Activated CD4-positive, alpha-beta memory T cell treated with anti-CD3 and anti-CD28 coated beads for 36 hours (primary cell): ENCODE measurements around the gene ROBO3. TPM values are rescaled to one million over a fixed set of nuclear protein-coding genes. Genes with fewer than 3 reads are reported as not detected.

Experiments used
- CTCF ChIA-PET: fragments of 350-600 bp; sonication (Branson Sonifier 250); formaldehyde crosslinking; loops from one replicate; lab custom pipeline; 2021; ENCODE audit warnings: antibody characterized with exemption, inconsistent platforms; lab: Charles Lee
- POLR2A ChIA-PET: fragments of 350-600 bp; sonication (Branson Sonifier 250); formaldehyde crosslinking; loops from one replicate; lab custom pipeline; 2021; ENCODE audit warnings: antibody characterized with exemption; lab: Charles Lee
- DNase-seq: peaks from one replicate; pipeline ENCODE4 v3.0.0-alpha.2; 2020
- H3K27ac Mint-ChIP-seq: one replicate; pipeline ENCODE4 v1.8.0; 2021; ENCODE audit warnings: mixed read lengths
- H3K27me3 Mint-ChIP-seq: one replicate; pipeline ENCODE4 v1.8.0; 2021; ENCODE audit warnings: mixed read lengths
- H3K36me3 Mint-ChIP-seq: one replicate; pipeline ENCODE4 v1.8.0; 2021; ENCODE audit warnings: mixed read lengths
- H3K4me1 Mint-ChIP-seq: one replicate; pipeline ENCODE4 v1.8.0; 2021; ENCODE audit warnings: low read depth, mixed read lengths
- H3K4me3 Mint-ChIP-seq: one replicate; pipeline ENCODE4 v1.8.0; 2021; ENCODE audit warnings: mild to moderate bottlenecking, mixed read lengths
- H3K9me3 Mint-ChIP-seq: one replicate; pipeline ENCODE4 v1.8.0; 2021; ENCODE audit warnings: mixed read lengths
- intact Hi-C: fragments of 100-400 bp; cut with micrococcal nuclease; formaldehyde crosslinking; loops from one replicate; pipeline ENCODE4 v1.15.1; 2023
- total RNA-seq, 2 experiments: library from RNA; stranded (reverse); gene quantifications; one replicate each; pipeline ENCODE4 v1.2.3, GENCODE V29; 2021

ROBO3 gene
- total RNA-seq: 10 to 100 TPM in 1 of 2 experiments, 1 to 10 TPM in 1; 9.0 to 10.4 TPM

DNA sequence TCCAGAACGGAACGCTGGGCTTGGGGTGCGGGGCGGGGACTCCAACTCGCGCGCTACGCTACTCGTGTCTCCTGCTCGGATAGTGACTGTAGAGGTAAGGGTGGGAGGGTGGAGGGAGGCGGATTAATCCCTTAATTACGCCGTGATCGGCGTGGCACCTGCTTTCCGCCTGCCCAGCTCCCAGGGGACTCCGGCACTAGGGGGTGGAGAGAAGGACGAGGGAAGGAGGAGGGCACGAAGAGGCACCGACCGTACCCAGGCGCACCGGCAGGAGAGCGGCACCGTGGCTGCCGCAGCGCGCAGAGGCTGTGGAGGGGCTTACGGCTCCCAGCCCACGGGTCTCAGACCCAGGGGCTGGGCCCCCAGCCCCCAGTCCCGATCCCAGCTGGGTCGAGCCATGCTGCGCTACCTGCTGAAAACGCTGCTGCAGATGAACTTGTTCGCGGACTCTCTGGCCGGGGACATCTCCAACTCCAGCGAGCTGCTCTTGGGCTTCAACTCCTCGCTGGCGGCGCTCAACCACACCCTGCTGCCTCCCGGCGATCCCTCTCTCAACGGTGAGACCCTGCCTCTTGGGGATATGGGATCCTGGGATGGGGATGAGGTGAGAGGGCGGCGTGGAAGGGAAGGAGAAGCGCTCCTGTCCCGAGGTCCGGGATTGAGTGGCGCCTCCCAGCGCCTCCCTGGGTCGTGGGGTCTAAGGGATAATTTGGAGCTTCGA, at the start of gene ROBO3:
TSS of gene ROBO3 (plus strand) at position 252 of the 721 bp plus-strand sequence. CDS start at position 398, 146 bp downstream.
- Mint-ChIP-seq H3K27ac (no peak within 1 kb of the TSS), H3K4me3 (no peak within 1 kb of the TSS), H3K27me3 (peaks cover 78% of the 10 kb centered on the region), H3K36me3 (no peaks in the 10 kb centered on the region), H3K9me3 (no peaks in the 10 kb centered on the region), H3K4me1 (peaks cover 36% of the 10 kb centered on the region)
- CTCF ChIA-PET: interaction anchor here (0.6 to 3.0 kb wide), 24 partner anchors 9 to 259 kb away, joined by 3 to 30 read pairs (median 4); partner anchors contain the start of genes MSANTD2, SIAE and SPA17
- no peak for DNase-seq
- POLR2A ChIA-PET: no interaction called here
- intact Hi-C loops: loop anchor here (5.0 to 10.0 kb wide), 3 partner anchors 103 to 451 kb away; partner anchors contain the start of gene ESAM

GRCh38 chr11:124817036-124817435, 48.2 kb upstream of the ROBO3 start:
- no peak overlapping the region for H3K27ac Mint-ChIP-seq
- H3K4me3 Mint-ChIP-seq: no peak overlapping the region
- no peaks in the 10 kb centered on the region for H3K9me3 Mint-ChIP-seq
- H3K36me3 Mint-ChIP-seq: no peaks in the 10 kb centered on the region
- intact Hi-C loops: no loop called here
- peaks cover 4% of the 10 kb centered on the region for H3K4me1 Mint-ChIP-seq
- peaks cover 41% of the 10 kb centered on the region for H3K27me3 Mint-ChIP-seq
- POLR2A ChIA-PET: no interaction called here
- no peak for DNase-seq
- CTCF ChIA-PET: no interaction called here

- POLR2A ChIA-PET: no interaction called here
- CTCF ChIA-PET: interaction anchor here (0.9 kb wide), 1 partner anchor 29 kb away, joined by 3 read pairs; no protein-coding TSS in a partner anchor
- Mint-ChIP-seq H3K4me3 (no peak overlapping the region), H3K36me3 (no peaks in the 10 kb centered on the region), H3K4me1 (no peaks in the 10 kb centered on the region), H3K9me3 (no peaks in the 10 kb centered on the region), H3K27me3 (peaks cover 29% of the 10 kb centered on the region), H3K27ac (no peak overlapping the region)
- no peak for DNase-seq
- intact Hi-C loops: no loop called here
Observed at GRCh38 chr11:124821995-124822730, 43.1 kb upstream of the ROBO3 start.

DNA sequence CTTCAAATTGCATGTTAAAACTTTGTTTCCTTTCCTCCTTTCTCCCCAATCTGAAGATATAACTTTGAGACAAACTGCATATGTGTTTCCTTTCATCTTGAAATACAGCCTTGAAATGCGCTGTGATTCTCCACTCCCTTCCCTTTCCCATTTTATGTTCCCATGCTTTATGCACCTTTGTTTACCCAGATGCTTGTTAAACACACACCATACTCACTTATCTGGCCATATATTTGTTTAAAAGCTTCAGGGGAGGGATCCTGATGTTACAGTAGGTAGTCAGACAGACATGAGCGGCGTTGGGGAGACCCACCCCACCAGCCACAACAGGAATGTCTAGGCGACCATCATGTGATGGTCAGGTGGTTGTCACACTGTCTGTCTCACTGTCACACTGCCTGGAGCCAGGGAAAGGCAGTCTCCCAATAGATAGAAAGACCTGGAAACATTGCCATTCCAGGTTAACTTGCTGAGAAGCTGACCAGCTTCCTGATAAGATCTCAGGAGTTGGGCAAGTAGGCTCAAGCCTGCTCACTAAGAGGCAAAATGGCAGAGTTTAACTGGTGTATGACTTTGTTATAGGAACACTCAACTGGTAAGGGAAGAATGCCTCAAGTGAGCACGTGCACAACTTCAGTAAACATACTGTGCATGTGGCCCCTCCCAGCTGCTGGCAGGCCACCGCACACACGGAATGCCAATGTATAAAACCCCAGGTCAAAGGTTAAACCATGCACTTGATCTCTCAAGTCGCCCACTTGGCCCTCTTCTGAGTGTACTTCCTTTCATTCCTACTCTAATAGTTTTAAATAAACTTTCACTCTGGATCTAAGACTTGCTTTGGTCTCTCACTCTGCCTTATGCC, 41.5 kb upstream of the ROBO3 start:
- Mint-ChIP-seq H3K27ac (no peak overlapping the region), H3K27me3 (peaks cover 21% of the 10 kb centered on the region), H3K9me3 (no peaks in the 10 kb centered on the region), H3K4me3 (no peak overlapping the region), H3K36me3 (no peaks in the 10 kb centered on the region), H3K4me1 (no peaks in the 10 kb centered on the region)
- DNase-seq: no peak
- ChIA-PET POLR2A (no interaction called here), CTCF (no interaction called here)
- intact Hi-C loops: no loop called here

GRCh38 chr11:124825876-124826275, 39.4 kb upstream of the ROBO3 start:
- CTCF ChIA-PET: no interaction called here
- Mint-ChIP-seq H3K27me3 (peaks cover 15% of the 10 kb centered on the region), H3K36me3 (no peaks in the 10 kb centered on the region), H3K4me1 (no peaks in the 10 kb centered on the region), H3K9me3 (no peaks in the 10 kb centered on the region), H3K4me3 (no peak overlapping the region), H3K27ac (no peak overlapping the region)
- POLR2A ChIA-PET: no interaction called here
- intact Hi-C loops: no loop called here
- no peak for DNase-seq

- Mint-ChIP-seq H3K27me3 (peaks cover 8% of the 10 kb centered on the region), H3K36me3 (no peaks in the 10 kb centered on the region), H3K27ac (no peak overlapping the region), H3K4me1 (no peaks in the 10 kb centered on the region), H3K9me3 (no peaks in the 10 kb centered on the region), H3K4me3 (no peak overlapping the region)
- intact Hi-C loops: loop anchor here (10.0 kb wide), 1 partner anchor 425 kb away; no protein-coding TSS in a partner anchor
- DNase-seq: no peak
- CTCF ChIA-PET: interaction anchor here (1.6 kb wide), 1 partner anchor 36 kb away, joined by 6 read pairs; no protein-coding TSS in a partner anchor
- POLR2A ChIA-PET: no interaction called here
Observed at GRCh38 chr11:124829986-124830385, 35.2 kb upstream of the ROBO3 start.

DNA sequence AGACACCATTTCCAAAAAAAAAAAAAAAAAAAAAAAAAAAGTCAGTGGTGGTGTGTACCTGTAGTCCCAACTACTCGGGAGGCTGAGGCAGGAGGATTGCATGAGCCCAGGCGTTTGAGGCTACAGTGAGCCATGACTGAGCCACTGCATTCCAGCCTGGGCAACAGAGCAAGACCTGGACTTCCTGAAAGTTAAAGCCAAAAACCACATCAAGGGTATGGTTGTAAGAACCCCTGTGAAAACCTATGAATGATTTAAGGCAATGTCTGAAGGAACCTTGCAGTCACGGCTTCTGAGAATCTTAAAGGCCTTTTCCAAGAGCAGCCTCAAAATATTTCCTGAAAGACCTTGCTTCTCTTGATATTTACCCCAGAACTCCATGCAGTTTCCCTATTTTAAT, 34.5 kb upstream of the ROBO3 start:
- intact Hi-C loops: loop anchor here (10.0 kb wide), 1 partner anchor 426 kb away; no protein-coding TSS in a partner anchor
- no peak overlapping the region for H3K4me3 Mint-ChIP-seq
- H3K4me1 Mint-ChIP-seq: no peaks in the 10 kb centered on the region
- no peaks in the 10 kb centered on the region for H3K9me3 Mint-ChIP-seq
- peaks cover 10% of the 10 kb centered on the region for H3K27me3 Mint-ChIP-seq
- ChIA-PET CTCF (no interaction called here), POLR2A (no interaction called here)
- no peak overlapping the region for H3K27ac Mint-ChIP-seq
- DNase-seq: no peak
- no peaks in the 10 kb centered on the region for H3K36me3 Mint-ChIP-seq

DNA sequence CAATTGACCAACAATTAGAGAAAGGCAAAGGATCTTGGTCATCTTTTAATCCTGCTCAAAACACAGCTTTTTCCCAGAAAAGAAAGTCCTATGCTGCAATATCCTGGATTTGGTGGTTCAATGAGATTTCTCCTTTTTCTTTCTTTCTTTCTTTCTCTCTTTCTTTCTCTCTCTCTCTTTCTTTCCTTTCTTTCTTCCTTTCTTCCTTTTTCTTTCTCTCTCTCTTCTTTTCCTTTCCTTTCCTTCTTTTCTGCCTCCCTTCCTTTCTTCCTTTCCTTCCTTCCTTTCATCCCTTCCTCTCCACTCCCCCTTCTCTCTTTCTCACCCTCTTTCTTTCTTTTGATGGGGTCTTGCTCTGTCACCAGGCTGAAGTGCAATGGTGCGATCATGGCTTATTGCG, 33.3 kb upstream of the ROBO3 start:
- H3K27me3 Mint-ChIP-seq: peaks cover 8% of the 10 kb centered on the region
- H3K9me3 Mint-ChIP-seq: no peaks in the 10 kb centered on the region
- H3K4me1 Mint-ChIP-seq: peaks cover 4% of the 10 kb centered on the region
- H3K4me3 Mint-ChIP-seq: no peak overlapping the region
- intact Hi-C loops: loop anchor here (10.0 kb wide), 1 partner anchor 427 kb away; no protein-coding TSS in a partner anchor
- no peak overlapping the region for H3K27ac Mint-ChIP-seq
- ChIA-PET POLR2A (no interaction called here), CTCF (interaction anchor here (1.0 to 3.8 kb wide), 3 partner anchors 38 to 163 kb away, joined by 3 to 14 read pairs (median 8); no protein-coding TSS in a partner anchor)
- DNase-seq: no peak
- H3K36me3 Mint-ChIP-seq: no peaks in the 10 kb centered on the region

DNA sequence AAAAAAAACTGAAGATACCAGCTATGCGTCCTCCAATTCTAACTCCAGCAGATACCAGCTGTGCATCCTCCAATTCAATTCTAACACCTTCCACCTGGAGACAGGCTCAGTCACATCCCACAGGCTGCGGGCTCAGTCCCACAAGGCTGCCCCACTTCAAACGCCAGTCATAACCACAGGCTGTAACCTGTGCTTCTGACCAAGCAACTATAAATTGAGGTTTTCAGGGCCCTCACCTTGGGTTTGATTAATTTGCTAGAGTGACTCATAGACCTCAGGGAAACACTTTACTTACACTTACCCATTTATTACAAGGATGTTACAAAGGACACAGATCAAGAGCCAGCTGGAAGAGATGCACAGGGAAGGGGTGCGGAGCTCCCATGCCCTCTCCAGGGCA, 32.7 kb upstream of the ROBO3 start:
- POLR2A ChIA-PET: no interaction called here
- no peak for DNase-seq
- Mint-ChIP-seq H3K4me3 (no peak overlapping the region), H3K36me3 (no peaks in the 10 kb centered on the region), H3K27ac (no peak overlapping the region), H3K9me3 (no peaks in the 10 kb centered on the region), H3K4me1 (peaks cover 4% of the 10 kb centered on the region), H3K27me3 (peaks cover 8% of the 10 kb centered on the region)
- intact Hi-C loops: loop anchor here (10.0 kb wide), 1 partner anchor 428 kb away; no protein-coding TSS in a partner anchor
- CTCF ChIA-PET: interaction anchor here (1.5 to 3.8 kb wide), 4 partner anchors 11 to 169 kb away, joined by 4 to 14 read pairs (median 6); no protein-coding TSS in a partner anchor

DNA sequence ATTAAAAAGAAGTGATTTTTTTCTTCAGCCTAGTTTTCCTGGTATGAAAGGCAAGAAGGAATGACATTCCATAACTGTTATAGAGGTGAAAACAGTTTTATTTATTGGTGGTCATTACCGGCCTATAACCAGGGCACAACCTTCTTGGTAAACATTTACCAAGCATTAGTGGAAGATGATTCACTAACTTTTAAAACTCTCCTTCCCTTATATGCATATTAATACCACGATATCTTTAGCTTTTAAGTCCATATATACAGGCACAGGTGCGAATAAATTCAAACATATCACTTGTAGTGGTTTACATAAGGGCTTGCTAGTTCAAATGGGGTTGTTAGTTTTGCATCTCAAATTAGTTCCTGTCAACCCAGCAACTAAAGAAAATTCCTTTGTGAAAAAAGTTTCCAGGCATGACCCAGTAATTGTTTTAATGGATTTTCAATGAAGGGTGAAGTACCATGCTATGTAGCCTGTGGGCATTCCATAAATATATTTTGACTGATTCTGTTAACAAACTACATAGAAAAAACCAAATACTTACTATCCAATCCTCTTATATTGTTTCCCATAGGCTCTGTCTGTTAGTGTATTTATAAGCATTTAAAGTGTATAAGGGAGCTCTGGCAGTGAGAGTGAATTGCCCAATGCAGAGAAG, 30.6 kb upstream of the ROBO3 start:
- CTCF ChIA-PET: interaction anchor here (1.2 to 3.8 kb wide), 4 partner anchors 72 to 249 kb away, joined by 3 to 14 read pairs (median 6); no protein-coding TSS in a partner anchor
- intact Hi-C loops: loop anchor here (10.0 kb wide), 1 partner anchor 430 kb away; no protein-coding TSS in a partner anchor
- Mint-ChIP-seq H3K4me3 (no peak overlapping the region), H3K27ac (no peak overlapping the region), H3K9me3 (no peaks in the 10 kb centered on the region), H3K36me3 (no peaks in the 10 kb centered on the region), H3K4me1 (peaks cover 4% of the 10 kb centered on the region), H3K27me3 (peaks cover 24% of the 10 kb centered on the region)
- no peak for DNase-seq
- POLR2A ChIA-PET: interaction anchor here (0.6 kb wide), 1 partner anchor 33 kb away, joined by 4 read pairs; no protein-coding TSS in a partner anchor

DNA sequence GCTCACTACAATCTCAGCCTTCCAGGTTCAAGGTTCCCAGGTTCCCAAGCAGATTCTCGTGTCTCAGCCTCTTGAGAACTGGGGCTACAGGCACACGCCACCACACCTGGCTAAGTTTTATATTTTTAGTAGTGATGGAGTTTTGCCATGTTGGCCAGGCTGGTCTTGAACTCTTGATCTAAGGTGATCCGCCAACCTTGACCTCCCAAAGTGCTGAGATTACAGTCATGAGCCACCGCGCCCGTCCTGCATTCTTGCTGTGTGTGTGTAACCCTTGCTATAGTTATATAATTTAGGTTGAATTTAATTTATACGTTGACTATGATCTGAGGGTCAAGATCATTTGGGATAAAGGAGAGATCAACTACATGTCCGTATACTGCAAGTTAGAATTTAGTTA, 29.3 kb upstream of the ROBO3 start:
- Mint-ChIP-seq H3K27ac (no peak overlapping the region), H3K4me1 (peaks cover 9% of the 10 kb centered on the region), H3K27me3 (peaks cover 35% of the 10 kb centered on the region), H3K36me3 (no peaks in the 10 kb centered on the region), H3K9me3 (no peaks in the 10 kb centered on the region), H3K4me3 (no peak overlapping the region)
- intact Hi-C loops: loop anchor here (2.0 to 10.0 kb wide), 2 partner anchors 73 to 431 kb away; partner anchors contain the start of gene ESAM
- POLR2A ChIA-PET: interaction anchor here (1.1 kb wide), 1 partner anchor 35 kb away, joined by 3 read pairs; no protein-coding TSS in a partner anchor
- no peak for DNase-seq
- CTCF ChIA-PET: interaction anchor here (0.8 to 5.0 kb wide), 16 partner anchors 30 to 419 kb away, joined by 3 to 85 read pairs (median 6); partner anchors contain the start of genes ESAM, MSANTD2, ROBO3 and SIAE
